H9 (cell line): Measurements from ENCODE around the gene SOCS7. TPM values are rescaled to one million over a fixed set of nuclear protein-coding genes. Genes with fewer than 3 reads are reported as not detected.
A peak's percentile ranks its signal among the peaks of the same experiment; 100 is the strongest.

Experiments
- DNase-seq: peaks from one replicate; pipeline ENCODE4 v3.0.0-alpha.2; 2017
- H2AFZ ChIP-seq: one replicate; pipeline ENCODE4 v1.6.1; 2013; ENCODE audit warnings: mild to moderate bottlenecking, low read length, control low read depth, moderate library complexity
- H2AK5ac ChIP-seq: 2 replicates; pipeline ENCODE4 v1.6.1; 2013; ENCODE audit warnings: low read length, control low read depth, mixed read lengths; ENCODE audit not compliant: insufficient read length
- H2BK120ac ChIP-seq: one replicate; pipeline ENCODE4 v1.6.1; 2013; ENCODE audit warnings: low read depth, mild to moderate bottlenecking, low read length, control low read depth, inconsistent platforms; ENCODE audit not compliant: poor library complexity, severe bottlenecking
- H2BK12ac ChIP-seq: 2 replicates; pipeline ENCODE4 v1.6.1; 2013; ENCODE audit warnings: low read length, control low read depth, mixed read lengths, low read depth; ENCODE audit not compliant: insufficient read length
- H2BK15ac ChIP-seq: 2 replicates; pipeline ENCODE4 v1.6.1; 2013; ENCODE audit warnings: low read depth, low read length, control low read depth
- H2BK20ac ChIP-seq: one replicate; pipeline ENCODE4 v1.6.1; 2013; ENCODE audit warnings: low read depth, mild to moderate bottlenecking, low read length, control low read depth, inconsistent platforms; ENCODE audit not compliant: poor library complexity, severe bottlenecking
- H2BK5ac ChIP-seq: 2 replicates; pipeline ENCODE4 v1.6.1; 2013; ENCODE audit warnings: low read length, control low read depth, mixed read lengths; ENCODE audit not compliant: insufficient read length
- H3K14ac ChIP-seq: 2 replicates; pipeline ENCODE4 v1.6.1; 2013; ENCODE audit warnings: low read length, control low read depth; ENCODE audit not compliant: insufficient read depth
- H3K18ac ChIP-seq: 2 replicates; pipeline ENCODE4 v1.6.1; 2013; ENCODE audit warnings: low read depth, mild to moderate bottlenecking, mixed read lengths, low read length, control low read depth; ENCODE audit not compliant: insufficient read length
- H3K23ac ChIP-seq: 2 replicates; pipeline ENCODE4 v1.6.1; 2013; ENCODE audit warnings: low read length, control low read depth, mixed read lengths, low read depth; ENCODE audit not compliant: insufficient read length
- H3K23me2 ChIP-seq: 2 replicates; pipeline ENCODE4 v1.6.1; 2013; ENCODE audit warnings: low read depth, mild to moderate bottlenecking, mixed read lengths, low read length, control low read depth; ENCODE audit not compliant: insufficient read length, poor library complexity, severe bottlenecking
- H3K27ac ChIP-seq: 2 replicates; pipeline ENCODE4 v1.5.1; 2013; ENCODE audit warnings: low read length, control low read depth, mixed read lengths, low read depth; ENCODE audit not compliant: insufficient read length
- H3K27me3 ChIP-seq: 2 replicates; pipeline ENCODE4 v1.6.1; 2013; ENCODE audit warnings: low read length, control low read depth, inconsistent platforms; ENCODE audit not compliant: insufficient read depth
- H3K4ac ChIP-seq: 2 replicates; pipeline ENCODE4 v1.6.1; 2013; ENCODE audit warnings: low read depth, mild to moderate bottlenecking, control low read depth, inconsistent platforms, low read length, moderate library complexity
- H3K4me1 ChIP-seq: 2 replicates; pipeline ENCODE4 v1.6.1; 2013; ENCODE audit warnings: low read length, control low read depth, inconsistent platforms; ENCODE audit not compliant: insufficient read depth
- H3K4me2 ChIP-seq: 2 replicates; pipeline ENCODE4 v1.6.1; 2013; ENCODE audit warnings: low read length, control low read depth, mixed read lengths; ENCODE audit not compliant: insufficient read length, insufficient read depth
- H3K56ac ChIP-seq: 2 replicates; pipeline ENCODE4 v1.6.1; 2013; ENCODE audit warnings: low read depth, mild to moderate bottlenecking, mixed read lengths, low read length, control low read depth; ENCODE audit not compliant: insufficient read length
- H3K79me1 ChIP-seq: 2 replicates; pipeline ENCODE4 v1.6.1; 2013; ENCODE audit warnings: low read depth, mild to moderate bottlenecking, moderate library complexity, low read length, control low read depth, inconsistent platforms; ENCODE audit not compliant: insufficient read depth, poor library complexity, severe bottlenecking
- H3K79me2 ChIP-seq: 2 replicates; pipeline ENCODE4 v1.6.1; 2013; ENCODE audit warnings: low read length, control low read depth, inconsistent platforms; ENCODE audit not compliant: insufficient read depth
- H3K9ac ChIP-seq: 2 replicates; pipeline ENCODE4 v1.6.1; 2013; ENCODE audit warnings: low read length, control low read depth, mixed read lengths; ENCODE audit not compliant: insufficient read length; ENCODE audit errors: extremely low read depth
- H3K9me3 ChIP-seq: one replicate; pipeline ENCODE4 v1.6.1; 2013; ENCODE audit warnings: low read depth, low read length, inconsistent platforms; ENCODE audit not compliant: control insufficient read depth
- H3T11ph ChIP-seq: one replicate; pipeline ENCODE4 v1.6.1; 2013; ENCODE audit warnings: mild to moderate bottlenecking, low read length, control low read depth, inconsistent platforms
- H4K20me1 ChIP-seq: one replicate; pipeline ENCODE4 v1.6.1; 2013; ENCODE audit not compliant: control insufficient read depth, insufficient read length, insufficient read depth
- H4K5ac ChIP-seq: 2 replicates; pipeline ENCODE4 v1.6.1; 2013; ENCODE audit warnings: low read depth, mild to moderate bottlenecking, mixed read lengths, low read length, control low read depth; ENCODE audit not compliant: insufficient read length
- H4K8ac ChIP-seq: replicated peaks from 2 replicates; pipeline ENCODE4 v1.6.1; 2013; ENCODE audit warnings: low read length, control low read depth, mixed read lengths, low read depth; ENCODE audit not compliant: insufficient read length
- H4K91ac ChIP-seq: 2 replicates; pipeline ENCODE4 v1.6.1; 2013; ENCODE audit warnings: low read depth, mild to moderate bottlenecking, moderate library complexity, mixed read lengths, low read length, control low read depth; ENCODE audit not compliant: insufficient read length
- H3K27ac Mint-ChIP-seq, 3 experiments: 2 replicates in 2 of 3; 3 replicates in 1 of 3; pipeline ENCODE4 v1.8.0; 2020 to 2021; ENCODE audit warnings: mixed read lengths in 3 of 3, mild to moderate bottlenecking in 1 of 3, moderate library complexity in 1 of 3
- H3K27me3 Mint-ChIP-seq: 2 replicates; pipeline ENCODE4 v1.8.0; 2021; ENCODE audit warnings: low read depth, mild to moderate bottlenecking, moderate library complexity, mixed read lengths
- H3K36me3 Mint-ChIP-seq, 3 experiments: 2 replicates in 2 of 3; 3 replicates in 1 of 3; pipeline ENCODE4 v1.8.0; 2020 to 2021; ENCODE audit warnings: low read depth in 3 of 3, mixed read lengths in 3 of 3; ENCODE audit not compliant: insufficient read depth in 1 of 3
- H3K4me1 Mint-ChIP-seq, 2 experiments: 2 replicates each; pipeline ENCODE4 v1.8.0; 2020; ENCODE audit warnings: mixed read lengths in 2 of 2
- H3K4me3 Mint-ChIP-seq, 2 experiments: 2 replicates in 1 of 2; 3 replicates in 1 of 2; pipeline ENCODE4 v1.8.0; 2020 to 2021; ENCODE audit warnings: mild to moderate bottlenecking in 2 of 2, mixed read lengths in 2 of 2, moderate library complexity in 1 of 2
- H3K9me3 Mint-ChIP-seq, 2 experiments: 2 replicates in 1 of 2; 3 replicates in 1 of 2; pipeline ENCODE4 v1.8.0; 2020; ENCODE audit warnings: mild to moderate bottlenecking in 2 of 2, mixed read lengths in 2 of 2, moderate library complexity in 1 of 2
- WGBS: extraction: QIAGEN DNeasy Blood & Tissue Kit; methylation state at CpG from one replicate; pipeline ENCODE4 v1.1.7; 2013; ENCODE audit warnings: missing lambda C conversion rate, low lambda C conversion rate, mixed read lengths; ENCODE audit not compliant: insufficient read length; ENCODE audit errors: extremely low coverage; 5-methylcytosine and 5-hydroxymethylcytosine counted together
- total RNA-seq: library from RNA; stranded (reverse); gene quantifications from 2 replicates; pipeline ENCODE4 v1.2.1, GENCODE V29; 2021
- TF ChIP-seq, protein P1 (sequence below): fragments of 200-600 bp; sonication (generic); conservative IDR thresholded peaks from 3 replicates; pipeline ENCODE4 v1.8.0; 2021; ENCODE audit warnings: antibody characterized with exemption, mild to moderate bottlenecking

SOCS7 gene
- total RNA-seq, 1 experiment from 2014 or later, result 31.0 TPM

DNA sequence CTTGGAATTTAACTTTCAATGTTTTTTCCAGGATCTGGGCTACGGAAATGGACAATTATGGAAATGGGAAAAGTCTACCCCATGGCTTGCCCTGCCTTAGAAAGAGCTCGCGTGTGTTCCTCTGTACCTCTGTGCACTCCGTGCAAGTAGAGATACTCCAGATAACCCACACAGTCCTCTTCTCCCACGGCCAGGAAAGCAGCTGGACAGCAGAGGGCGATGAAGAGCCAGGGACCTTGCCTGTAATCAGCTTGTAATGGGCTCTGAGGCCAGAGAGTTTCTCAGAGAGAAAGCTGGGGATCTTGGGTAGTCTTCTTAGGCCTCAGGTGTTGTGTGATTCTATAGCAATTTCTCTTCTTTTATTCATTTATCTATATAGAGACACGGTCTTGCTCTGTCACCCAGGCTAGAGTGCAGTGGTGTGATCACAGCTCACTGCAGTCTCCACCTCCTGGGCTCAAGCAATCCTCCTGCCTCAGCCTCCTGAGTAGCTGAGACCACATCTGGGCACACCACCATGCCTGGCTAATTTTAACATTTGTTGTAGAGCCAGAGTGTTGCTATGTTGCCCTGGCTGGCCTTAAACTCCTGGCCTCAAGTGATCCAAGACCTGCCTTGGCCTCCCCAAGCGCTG is 2.4 kb upstream of the SOCS7 start:
- no peak overlapping the region for H3K27ac ChIP-seq
- H3K4me2 ChIP-seq, result no peak overlapping the region
- no peak overlapping the region for H2BK20ac ChIP-seq
- H3K56ac ChIP-seq, result no peak overlapping the region
- H3T11ph ChIP-seq, result no peak overlapping the region
- WGBS, result no CpG with 5 or more reads among the region's 8 CpGs
- peaks cover 8% of the 10 kb centered on the region for H3K23me2 ChIP-seq
- peak; percentile 93 for DNase-seq
- no peak overlapping the region for H2BK15ac ChIP-seq
- H4K8ac ChIP-seq, result no peak overlapping the region
- H3K9me3 Mint-ChIP-seq, result no peaks in the 10 kb centered on the region
- no peaks in the 10 kb centered on the region for H3K27me3 ChIP-seq
- TF ChIP-seq, protein P1, sequence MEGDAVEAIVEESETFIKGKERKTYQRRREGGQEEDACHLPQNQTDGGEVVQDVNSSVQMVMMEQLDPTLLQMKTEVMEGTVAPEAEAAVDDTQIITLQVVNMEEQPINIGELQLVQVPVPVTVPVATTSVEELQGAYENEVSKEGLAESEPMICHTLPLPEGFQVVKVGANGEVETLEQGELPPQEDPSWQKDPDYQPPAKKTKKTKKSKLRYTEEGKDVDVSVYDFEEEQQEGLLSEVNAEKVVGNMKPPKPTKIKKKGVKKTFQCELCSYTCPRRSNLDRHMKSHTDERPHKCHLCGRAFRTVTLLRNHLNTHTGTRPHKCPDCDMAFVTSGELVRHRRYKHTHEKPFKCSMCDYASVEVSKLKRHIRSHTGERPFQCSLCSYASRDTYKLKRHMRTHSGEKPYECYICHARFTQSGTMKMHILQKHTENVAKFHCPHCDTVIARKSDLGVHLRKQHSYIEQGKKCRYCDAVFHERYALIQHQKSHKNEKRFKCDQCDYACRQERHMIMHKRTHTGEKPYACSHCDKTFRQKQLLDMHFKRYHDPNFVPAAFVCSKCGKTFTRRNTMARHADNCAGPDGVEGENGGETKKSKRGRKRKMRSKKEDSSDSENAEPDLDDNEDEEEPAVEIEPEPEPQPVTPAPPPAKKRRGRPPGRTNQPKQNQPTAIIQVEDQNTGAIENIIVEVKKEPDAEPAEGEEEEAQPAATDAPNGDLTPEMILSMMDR, result peak; percentile 94
- no peak overlapping the region for H2BK12ac ChIP-seq
- no peak overlapping the region for H3K14ac ChIP-seq
- H3K4me3 Mint-ChIP-seq, result peak overlapping the region in 1 of 2 experiments; percentile 16; a peak in 1 of 5 replicates
- no peak overlapping the region for H2BK120ac ChIP-seq
- no peak overlapping the region for H4K91ac ChIP-seq
- no peak overlapping the region for H3K9ac ChIP-seq
- H3K4me1 Mint-ChIP-seq, result peaks cover 26 to 35% of the 10 kb centered on the region in 2 experiments
- H3K18ac ChIP-seq, result no peak overlapping the region
- H3K4ac ChIP-seq, result no peak overlapping the region
- peaks cover 5% of the 10 kb centered on the region; the same call in 1 of the 2 replicates for H3K4me1 ChIP-seq
- H3K79me1 ChIP-seq, result no peaks in the 10 kb centered on the region
- no peak overlapping the region for H2AFZ ChIP-seq
- H3K36me3 Mint-ChIP-seq, result no peaks in the 10 kb centered on the region; a peak in 1 of 7 replicates
- H4K5ac ChIP-seq, result no peak overlapping the region
- H2BK5ac ChIP-seq, result no peak overlapping the region
- H4K20me1 ChIP-seq, result peaks cover 3% of the 10 kb centered on the region
- peak overlapping the region in 2 of 3 experiments; percentile 14 to 58; a peak in 2 of 7 replicates for H3K27ac Mint-ChIP-seq
- no peak overlapping the region for H3K23ac ChIP-seq
- H3K9me3 ChIP-seq, result no peaks in the 10 kb centered on the region
- H3K27me3 Mint-ChIP-seq, result no peaks in the 10 kb centered on the region; the same call in 1 of the 2 replicates
- H3K79me2 ChIP-seq, result peaks cover 5% of the 10 kb centered on the region; the same call in 1 of the 2 replicates
- no peak overlapping the region for H2AK5ac ChIP-seq
